GM12891 (cell line): ENCODE measurements around the gene LARP4B.
A peak's percentile ranks its signal among the peaks of the same experiment; 100 is the strongest.

Experiments used
- DNase-seq: peaks from one replicate; pipeline ENCODE4 v3.0.0; 2011; ENCODE audit warnings: low spot score; ENCODE audit not compliant: insufficient read length
- FAIRE-seq: peaks from 2 replicates; lab custom pipeline; 2011; peaks lifted over from hg19 to GRCh38; lab: Jason Lieb, UNC
- PAX5 ChIP-seq: IDR thresholded peaks from 2 replicates; pipeline ENCODE4 v1.6.1; 2011; ENCODE audit warnings: low read length, moderate library complexity, mild to moderate bottlenecking; ENCODE audit not compliant: insufficient read depth, severe bottlenecking
- POLR2A ChIP-seq: IDR thresholded peaks from 2 replicates; pipeline ENCODE4 v1.6.1; 2011; ENCODE audit warnings: low read depth, low read length, control low read depth
- POLR2AphosphoS5 ChIP-seq: IDR thresholded peaks from 2 replicates; pipeline ENCODE4 v1.6.1; 2011; ENCODE audit warnings: low read depth, low read length, control low read depth
- POU2F2 ChIP-seq: IDR thresholded peaks from 2 replicates; pipeline ENCODE4 v1.6.1; 2011; ENCODE audit warnings: low read depth, mild to moderate bottlenecking, control low read depth, low read length, moderate library complexity
- SPI1 ChIP-seq: IDR thresholded peaks from 2 replicates; pipeline ENCODE4 v1.6.1; 2011; ENCODE audit warnings: low read depth, low read length, control low read depth
- TAF1 ChIP-seq: IDR thresholded peaks from 2 replicates; pipeline ENCODE4 v1.6.1; 2011; ENCODE audit warnings: low read depth, low read length, control low read depth

Gene LARP4B

DNA sequence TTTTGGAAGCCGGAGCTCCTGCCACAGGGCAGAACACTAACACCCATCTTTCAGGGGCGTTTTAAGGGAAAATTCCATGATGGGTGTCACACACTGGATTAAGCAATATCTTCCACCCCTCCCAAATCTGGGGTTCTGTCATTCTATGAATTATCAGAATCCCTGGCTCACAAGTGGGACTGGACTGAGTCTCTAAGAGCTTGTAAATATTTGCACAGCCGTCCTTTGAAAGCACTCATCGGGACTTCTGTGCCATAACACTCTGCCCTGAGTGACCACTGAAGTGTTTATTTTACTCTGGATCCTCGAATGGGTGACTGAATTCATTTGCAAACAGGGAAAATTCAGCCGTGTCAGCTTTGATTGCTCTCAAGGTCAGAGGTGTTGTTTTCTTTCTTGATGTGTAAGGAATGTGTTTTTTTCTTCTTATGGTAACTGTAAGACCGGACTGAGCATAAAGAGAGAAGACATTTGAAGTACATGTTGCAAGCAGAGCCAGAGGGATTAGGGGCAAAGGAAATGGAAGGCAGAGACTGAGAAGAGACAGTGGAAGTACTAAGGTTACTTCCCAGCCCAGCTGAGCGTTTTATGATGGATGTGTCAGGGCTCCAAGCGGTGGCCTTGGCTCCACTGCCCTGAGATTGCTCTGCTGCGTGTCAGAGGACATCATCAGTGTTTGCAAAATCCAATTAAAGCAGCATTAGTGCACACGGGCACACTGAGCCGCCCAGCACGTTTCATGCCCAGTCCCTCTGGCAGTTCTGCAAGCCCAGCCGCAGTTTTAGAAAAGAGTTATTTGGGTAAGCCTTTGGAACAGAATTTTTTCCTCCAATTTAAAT, 39.0 kb upstream of the LARP4B start:
- FAIRE-seq (no peak), DNase-seq (no peak)
- TF ChIP-seq POU2F2 (no peak), POLR2A (no peak), POLR2AphosphoS5 (no peak), SPI1 (no peak), TAF1 (no peak), PAX5 (no peak)

DNA sequence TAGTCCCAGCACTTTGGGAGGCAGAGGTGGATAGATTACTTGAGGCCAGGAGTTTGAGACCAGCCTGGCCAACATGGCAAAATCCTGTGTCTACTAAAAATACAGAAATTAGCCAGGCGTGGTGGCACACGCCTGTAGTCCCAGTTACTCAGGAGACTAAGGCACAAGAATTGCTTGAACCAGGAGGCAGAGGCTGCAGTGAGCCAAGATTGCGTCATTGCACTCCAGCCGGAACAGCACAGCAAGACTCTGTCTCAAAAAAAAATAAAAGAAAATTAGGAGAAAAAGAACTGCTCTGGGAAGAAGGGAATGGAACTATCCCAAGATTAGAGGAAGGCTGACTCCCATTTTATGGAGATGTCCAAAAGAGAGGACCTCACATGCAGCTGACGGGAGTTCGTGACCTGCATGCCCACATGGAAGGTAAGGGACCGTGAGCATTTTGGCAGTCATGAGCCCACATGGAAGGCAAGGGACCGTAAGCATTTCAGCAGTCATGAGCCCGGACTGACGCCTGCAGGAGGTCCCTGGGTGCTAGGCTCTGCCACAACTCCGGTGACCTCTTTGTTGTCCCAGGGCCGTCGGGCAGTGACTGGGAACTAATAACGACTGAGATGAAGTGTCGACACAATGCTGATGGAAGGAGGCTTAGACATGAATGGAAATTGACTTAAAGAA, 38.1 kb upstream of the LARP4B start:
- FAIRE-seq (no peak), DNase-seq (no peak)

DNA sequence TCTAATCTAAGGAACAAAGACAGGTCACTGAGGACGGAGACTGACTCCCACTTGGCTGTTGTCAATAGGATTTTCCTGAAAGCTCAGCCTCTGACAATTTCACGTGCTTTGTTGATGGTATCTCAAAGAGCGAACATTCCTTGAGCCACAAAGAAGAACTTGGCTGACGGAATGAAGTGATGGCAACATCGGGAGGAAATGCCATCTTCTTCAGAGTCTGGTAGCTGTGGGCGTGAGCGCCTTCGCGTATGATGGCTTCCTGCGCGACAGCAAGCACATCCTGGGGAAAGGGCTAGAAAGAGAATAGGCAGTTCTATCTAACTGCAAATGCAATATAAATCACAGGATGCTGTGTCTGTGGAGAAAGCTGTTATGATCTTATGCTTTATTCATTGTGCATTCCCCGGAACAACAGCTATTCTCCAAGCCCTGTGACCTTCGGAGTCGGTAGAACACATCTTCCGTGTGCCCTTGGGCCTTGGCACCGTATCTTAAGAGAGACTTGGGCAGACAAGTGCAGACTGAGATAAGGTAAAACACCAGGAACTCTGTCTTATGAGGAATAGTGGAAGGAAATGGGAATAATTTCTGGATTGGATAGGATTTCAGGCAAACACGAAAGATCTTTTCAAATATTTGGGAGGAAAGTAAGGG, 37.2 kb upstream of the LARP4B start:
- DNase-seq: no peak
- TF ChIP-seq SPI1: no peak
- TF ChIP-seq POLR2A: no peak
- no peak for TF ChIP-seq PAX5
- TF ChIP-seq TAF1: no peak
- no peak for TF ChIP-seq POU2F2
- TF ChIP-seq POLR2AphosphoS5: no peak
- FAIRE-seq: peak; percentile 28

More for the DNA sequence above, 38.1 kb upstream of the LARP4B start:
- TF ChIP-seq POU2F2 (no peak), POLR2AphosphoS5 (no peak), PAX5 (no peak), SPI1 (no peak), POLR2A (no peak), TAF1 (no peak)

DNA sequence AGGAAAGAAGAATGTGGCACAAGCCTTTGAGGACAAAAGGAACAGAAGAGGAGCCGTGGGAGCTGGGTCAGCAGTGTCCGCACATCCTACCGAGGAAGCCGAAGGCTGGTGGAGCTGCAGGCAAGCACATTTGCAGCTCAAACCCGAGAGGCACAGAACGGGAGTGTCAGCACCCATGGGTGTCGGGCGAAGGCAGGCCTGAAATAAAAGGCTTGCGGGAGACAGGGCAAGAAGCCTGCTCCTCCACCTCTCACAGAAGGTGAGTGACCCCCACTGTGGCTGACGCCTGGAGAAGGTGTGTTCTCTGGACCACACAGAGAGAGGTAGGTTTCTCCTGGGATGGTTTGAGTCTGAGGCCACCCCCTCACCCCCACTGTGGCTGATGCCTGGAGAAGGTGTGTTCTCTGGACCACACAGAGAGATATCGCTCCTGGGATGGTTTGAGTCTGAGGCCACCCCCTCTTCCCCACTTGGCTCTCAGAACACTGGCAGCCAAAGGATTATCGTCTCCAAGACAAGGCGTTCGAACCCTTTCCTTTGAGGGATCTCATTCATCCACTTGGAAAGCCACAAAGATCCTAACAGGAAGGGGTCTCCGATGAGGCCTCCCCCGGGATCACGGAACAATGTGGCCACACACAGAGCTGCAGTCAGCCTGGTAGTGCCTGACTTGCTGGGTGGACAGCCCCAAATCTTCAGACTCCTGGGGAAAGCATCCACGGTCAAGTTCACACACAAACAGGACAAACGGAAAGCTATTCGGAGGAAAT, 35.1 kb upstream of the LARP4B start:
- TF ChIP-seq POLR2AphosphoS5 (no peak), POLR2A (no peak), TAF1 (no peak)
- FAIRE-seq: no peak

DNA sequence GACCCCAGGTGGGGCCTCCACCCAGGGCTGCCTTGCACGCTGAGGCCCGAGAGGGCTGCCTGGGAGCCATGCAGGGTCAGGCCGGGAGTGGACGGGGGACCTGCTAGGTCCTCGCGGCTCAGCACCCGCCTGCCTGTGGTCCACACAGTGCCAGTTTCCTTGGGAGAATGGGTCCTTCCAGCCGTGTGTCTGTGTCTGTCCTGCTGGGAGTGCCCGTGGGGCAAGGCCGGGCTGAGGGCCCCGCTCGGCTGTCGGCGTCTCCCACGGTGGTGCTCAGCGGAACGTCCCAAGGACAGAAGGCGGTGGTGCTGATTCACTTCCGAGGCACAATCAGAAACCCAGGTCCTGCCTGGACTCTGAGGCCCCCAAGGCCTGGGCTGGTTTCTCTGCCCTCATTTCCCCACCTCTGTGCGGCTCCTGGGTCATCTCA, 33.5 kb upstream of the LARP4B start:
- DNase-seq (no peak), FAIRE-seq (no peak)
- TF ChIP-seq PAX5 (no peak), SPI1 (no peak), TAF1 (no peak), POLR2AphosphoS5 (no peak), POU2F2 (no peak), POLR2A (no peak)

More for the DNA sequence above, 35.1 kb upstream of the LARP4B start:
- DNase-seq: no peak

DNA sequence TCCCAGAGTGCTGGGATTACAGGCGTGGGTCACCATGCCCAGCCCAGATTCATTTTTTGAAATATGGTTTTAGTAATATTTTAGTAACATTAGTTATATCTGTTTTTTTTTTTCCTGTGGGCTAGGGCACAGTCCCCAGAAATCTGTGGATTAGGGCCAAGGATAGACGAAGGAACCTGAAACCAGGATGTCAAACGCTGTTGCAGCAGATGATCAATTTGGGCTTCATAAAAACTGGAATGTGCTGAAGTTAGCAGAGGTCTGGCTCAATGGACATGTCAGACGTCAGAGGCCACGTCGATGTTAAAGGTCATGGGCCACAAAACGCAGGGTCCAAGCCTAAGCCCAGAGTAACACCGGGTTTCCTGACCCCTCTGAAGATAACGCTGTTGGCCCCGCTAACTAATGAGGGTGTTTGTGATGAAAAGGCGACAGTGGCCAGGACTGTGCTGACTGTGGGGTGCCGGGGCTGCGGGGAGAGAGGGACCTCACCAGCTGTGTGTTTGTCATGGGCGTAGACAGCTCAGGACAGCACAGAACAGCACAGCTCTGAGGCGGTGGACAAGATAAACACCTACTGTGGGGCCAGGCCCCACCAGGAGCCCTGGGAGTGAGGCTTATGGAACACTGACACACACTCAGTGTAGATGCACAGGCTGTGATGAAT, 32.9 kb upstream of the LARP4B start:
- no peak for TF ChIP-seq PAX5
- no peak for TF ChIP-seq TAF1
- no peak for TF ChIP-seq POLR2AphosphoS5
- no peak for TF ChIP-seq POLR2A
- no peak for TF ChIP-seq SPI1
- no peak for TF ChIP-seq POU2F2
- no peak for FAIRE-seq
- DNase-seq: no peak

DNA sequence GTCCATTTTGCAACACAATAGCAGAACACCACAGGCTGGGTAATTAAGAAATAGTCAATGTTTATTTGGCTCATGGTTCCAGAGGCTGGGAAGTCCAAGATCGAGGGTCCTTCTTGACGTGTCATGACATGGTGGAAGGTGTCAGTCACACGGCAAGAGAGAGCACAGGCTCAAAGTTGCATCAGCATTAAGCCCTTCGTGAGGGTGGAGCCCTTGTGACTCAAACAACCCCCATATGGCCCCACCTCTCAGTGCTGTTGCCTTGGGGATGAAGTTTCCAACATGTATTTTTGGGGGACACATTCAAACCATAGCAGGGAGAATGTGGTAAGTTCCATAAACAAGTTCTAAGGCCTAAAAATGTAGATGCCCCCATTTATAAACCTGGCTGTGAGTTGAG, 32.1 kb upstream of the LARP4B start:
- TF ChIP-seq POLR2AphosphoS5 (no peak), SPI1 (no peak), PAX5 (no peak), POU2F2 (no peak), POLR2A (no peak), TAF1 (no peak)
- FAIRE-seq: no peak
- no peak for DNase-seq

DNA sequence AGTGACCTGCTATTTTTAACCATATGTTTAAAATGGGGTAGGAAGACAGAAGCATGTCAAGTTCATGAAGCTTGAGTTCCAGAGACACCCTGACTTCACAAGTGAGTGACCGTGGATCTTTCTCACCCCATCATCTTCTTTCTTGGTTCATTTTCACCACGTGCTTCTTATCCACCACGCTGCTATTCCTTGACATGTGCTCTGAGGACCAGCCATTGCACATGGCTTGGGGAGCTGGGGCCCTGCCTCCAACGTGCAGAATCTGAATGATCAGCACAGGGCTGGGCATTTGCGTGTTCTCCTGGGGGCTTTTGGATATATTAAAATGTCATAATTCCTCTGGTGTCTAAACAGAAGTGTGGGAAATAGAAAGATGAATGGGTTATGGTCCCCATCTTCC, 31.7 kb upstream of the LARP4B start:
- no peak for TF ChIP-seq PAX5
- TF ChIP-seq TAF1: no peak
- no peak for TF ChIP-seq POLR2AphosphoS5
- TF ChIP-seq SPI1: no peak
- no peak for TF ChIP-seq POLR2A
- TF ChIP-seq POU2F2: no peak
- DNase-seq (no peak), FAIRE-seq (no peak)
